T-helper 1 cell (primary cell): ENCODE results near the gene NUP35.
"Not testable (repeated sequence)": the region's sequence is repeated elsewhere in the genome, so short reads cannot be mapped to it uniquely, and the experiment has no call there.

ENCODE experiments used
- DNase-seq, 5 donors: peaks; one replicate each; pipeline ENCODE4 v3.0.0-alpha.2; 2012 to 2020

Gene NUP35

GRCh38 chr2:183148955-183149354 is 24.7 kb downstream of the NUP35 start:
- no peak for DNase-seq

- DNase-seq, result no peak
Observed at GRCh38 chr2:183149489-183149888, 25.2 kb downstream of the NUP35 start.

- not testable (repeated sequence) for DNase-seq
Observed at GRCh38 chr2:183152280-183152679, 28.0 kb downstream of the NUP35 start.

- DNase-seq, result no peak
Observed at GRCh38 chr2:183153967-183154366, 29.7 kb downstream of the NUP35 start.

GRCh38 chr2:183154772-183155171 is 30.5 kb downstream of the NUP35 start:
- DNase-seq, result not testable (repeated sequence)

- DNase-seq, result no peak
Observed at GRCh38 chr2:183157131-183157530, 32.9 kb downstream of the NUP35 start.

GRCh38 chr2:183162362-183162761 is 38.1 kb downstream of the NUP35 start:
- DNase-seq, result no peak

GRCh38 chr2:183163821-183164649 is 39.8 kb downstream of the NUP35 start:
- no peak for DNase-seq

GRCh38 chr2:183164650-183165015 is 40.4 kb downstream of the NUP35 start:
- DNase-seq, result no peak

GRCh38 chr2:183166210-183166609 is 42.0 kb downstream of the NUP35 start:
- DNase-seq, result no peak

GRCh38 chr2:183166976-183167375 is 42.7 kb downstream of the NUP35 start:
- DNase-seq, result not testable (repeated sequence)

- no peak for DNase-seq
Observed at GRCh38 chr2:183172220-183172887, 48.1 kb downstream of the NUP35 start.

- no peak for DNase-seq
Observed at GRCh38 chr2:183179156-183179555, 54.9 kb downstream of the NUP35 start.

GRCh38 chr2:183185534-183185933 is 61.3 kb downstream of the NUP35 start:
- no peak for DNase-seq

GRCh38 chr2:183186296-183186695 is 62.1 kb downstream of the NUP35 start:
- no peak for DNase-seq

GRCh38 chr2:183186766-183187165 is 62.5 kb downstream of the NUP35 start:
- no peak for DNase-seq

GRCh38 chr2:183192343-183192742 is 68.1 kb downstream of the NUP35 start:
- DNase-seq, result no peak

- DNase-seq, result no peak
Observed at GRCh38 chr2:183193904-183194303, 69.7 kb downstream of the NUP35 start.

- no peak for DNase-seq
Observed at GRCh38 chr2:183195397-183195796, 71.2 kb downstream of the NUP35 start.

- DNase-seq, result no peak
Observed at GRCh38 chr2:183195998-183196409, 71.8 kb downstream of the NUP35 start.

GRCh38 chr2:183204397-183204796 is 80.2 kb downstream of the NUP35 start:
- no peak for DNase-seq

- no peak for DNase-seq
Observed at GRCh38 chr2:183207110-183207509, 82.9 kb downstream of the NUP35 start.

GRCh38 chr2:183209395-183210028 is 85.3 kb downstream of the NUP35 start:
- DNase-seq, result no peak
